Measurements from ENCODE around the gene SEM1.
"Not testable (repeated sequence)": the region's sequence is repeated elsewhere in the genome, so short reads cannot be mapped to it uniquely, and the experiment has no call there.

Gene SEM1

DNA sequence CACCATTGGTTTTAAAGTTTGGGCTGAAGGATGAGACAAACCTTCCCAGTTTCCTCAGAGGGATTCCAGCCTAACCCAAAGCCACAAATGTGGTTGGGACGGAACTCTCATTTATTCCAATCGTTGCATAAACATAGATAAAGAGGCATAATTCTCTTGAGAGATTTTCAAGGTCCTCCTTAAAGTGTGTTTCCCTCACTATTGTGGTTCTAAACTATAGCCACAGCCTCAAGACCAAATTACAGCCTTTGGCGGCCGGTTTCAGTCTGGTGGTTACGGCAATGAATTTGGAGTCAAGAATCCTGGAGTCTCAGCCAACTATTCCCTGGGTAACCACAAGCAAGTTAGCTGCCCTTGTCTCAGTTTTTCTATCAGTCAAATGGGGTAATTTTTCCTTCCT, 42.6 kb downstream of the SEM1 start:
- Histone ChIP-seq H3K9me3 (ENCODE audit: control insufficient read depth, low read length) (no peaks in the 10 kb centered on the region), H3K4me1 (ENCODE audit: control insufficient read depth, insufficient read depth, low read length) (no peaks in the 10 kb centered on the region)
- WGBS, 2 experiments = 85 to 96% methylated on average over 5 of the region's 5 CpGs

DNA sequence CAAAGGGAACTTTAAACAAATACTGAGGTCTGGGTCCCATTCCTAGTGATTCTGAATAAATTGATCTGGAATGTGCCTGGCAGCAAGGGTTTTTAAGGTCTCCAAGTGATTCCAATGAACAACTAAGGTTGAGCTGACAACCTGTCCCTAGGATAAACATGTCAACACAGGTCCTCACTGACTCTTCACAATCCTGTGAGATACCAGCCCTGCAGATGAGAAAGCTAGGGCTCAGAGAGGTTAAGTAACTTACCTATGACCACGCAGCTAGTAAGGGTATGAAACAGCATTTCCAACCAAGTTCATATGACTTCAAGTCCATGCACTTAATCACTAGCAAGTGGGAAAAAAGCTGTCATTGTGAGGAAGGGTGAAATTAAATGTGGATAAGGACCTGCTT, 44.0 kb downstream of the SEM1 start:
- Histone ChIP-seq H3K36me3 (ENCODE audit: control insufficient read depth, insufficient read depth, low read length) (no peaks in the 10 kb centered on the region), H3K9me3 (ENCODE audit: control insufficient read depth, low read length) (no peaks in the 10 kb centered on the region), H3K27ac (ENCODE audit: insufficient read depth, low read depth, low read length, poor library complexity, severe bottlenecking) (no peak overlapping the region), H3K27me3 (ENCODE audit: control insufficient read depth, insufficient read depth, low read length, poor library complexity, severe bottlenecking) (no peaks in the 10 kb centered on the region), H3K4me1 (ENCODE audit: control insufficient read depth, insufficient read depth, low read length) (no peaks in the 10 kb centered on the region), H3K4me3 (ENCODE audit: insufficient read depth, low read depth, low read length) (no peak overlapping the region)
- 88 to 94% methylated on average over 1 of the region's 1 CpG for WGBS, 2 experiments

More for the DNA sequence above, 42.6 kb downstream of the SEM1 start:
- Histone ChIP-seq H3K36me3 (ENCODE audit: control insufficient read depth, insufficient read depth, low read length) (no peaks in the 10 kb centered on the region), H3K27me3 (ENCODE audit: control insufficient read depth, insufficient read depth, low read length, poor library complexity, severe bottlenecking) (no peaks in the 10 kb centered on the region), H3K4me3 (ENCODE audit: insufficient read depth, low read depth, low read length) (no peak overlapping the region), H3K27ac (ENCODE audit: insufficient read depth, low read depth, low read length, poor library complexity, severe bottlenecking) (no peak overlapping the region)

DNA sequence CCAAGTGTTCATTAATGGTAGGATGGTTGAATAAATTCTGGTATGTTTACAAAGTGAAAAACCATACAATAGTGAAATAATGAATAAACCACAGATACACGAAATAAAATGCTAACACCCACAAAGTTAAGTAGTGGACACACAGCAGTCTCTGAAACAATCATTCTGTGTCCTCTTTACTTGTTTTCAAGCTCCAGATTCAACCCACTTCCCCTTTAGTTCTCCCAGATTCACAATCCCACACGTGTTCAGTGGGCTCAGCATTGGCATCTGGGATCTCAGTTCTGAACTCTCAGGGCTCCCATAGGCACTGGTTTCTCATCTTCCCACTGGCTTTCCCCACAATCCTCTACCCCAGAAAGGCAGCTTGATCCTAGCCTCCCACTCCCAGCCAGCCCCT, 44.9 kb downstream of the SEM1 start:
- H3K27ac ChIP-seq (ENCODE audit: insufficient read depth, low read depth, low read length, poor library complexity, severe bottlenecking) = no peak overlapping the region
- H3K27me3 ChIP-seq (ENCODE audit: control insufficient read depth, insufficient read depth, low read length, poor library complexity, severe bottlenecking) = no peaks in the 10 kb centered on the region
- H3K4me1 ChIP-seq (ENCODE audit: control insufficient read depth, insufficient read depth, low read length) = no peaks in the 10 kb centered on the region
- no peaks in the 10 kb centered on the region for H3K9me3 ChIP-seq (ENCODE audit: control insufficient read depth, low read length)
- no peaks in the 10 kb centered on the region for H3K36me3 ChIP-seq (ENCODE audit: control insufficient read depth, insufficient read depth, low read length)
- 88 to 91% methylated on average over 2 of the region's 2 CpGs for WGBS, 2 experiments
- no peak overlapping the region for H3K4me3 ChIP-seq (ENCODE audit: insufficient read depth, low read depth, low read length)

DNA sequence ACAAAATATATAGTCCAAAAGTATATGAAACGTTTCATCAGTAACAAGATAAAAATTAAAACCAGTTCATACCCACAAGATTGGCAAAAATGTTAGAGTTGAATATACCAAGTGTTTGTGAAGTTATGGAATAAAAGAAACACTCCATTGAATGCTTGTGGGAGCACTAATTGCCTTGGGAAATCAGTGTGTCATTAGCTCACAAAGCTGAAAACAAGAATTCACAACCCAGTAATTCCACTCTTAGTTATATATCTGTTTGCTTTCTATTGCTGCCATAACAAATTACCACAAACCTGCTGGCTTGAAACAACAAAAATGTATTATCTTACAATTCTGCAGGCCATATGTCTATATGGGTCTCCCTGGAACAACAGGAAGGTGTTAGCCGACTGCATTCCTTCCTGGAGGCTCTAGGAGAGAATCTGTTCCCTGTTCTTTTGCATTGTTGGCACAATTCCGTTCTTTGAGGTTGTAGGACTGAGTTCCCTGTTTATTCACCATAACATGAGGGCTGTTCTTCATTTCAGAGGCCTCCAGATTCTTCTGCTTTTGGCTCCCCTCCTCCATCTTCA, 45.7 kb downstream of the SEM1 start:
- Histone ChIP-seq H3K27ac (ENCODE audit: insufficient read depth, low read depth, low read length, poor library complexity, severe bottlenecking) (no peak overlapping the region), H3K4me1 (ENCODE audit: control insufficient read depth, insufficient read depth, low read length) (no peaks in the 10 kb centered on the region), H3K9me3 (ENCODE audit: control insufficient read depth, low read length) (no peaks in the 10 kb centered on the region), H3K27me3 (ENCODE audit: control insufficient read depth, insufficient read depth, low read length, poor library complexity, severe bottlenecking) (no peaks in the 10 kb centered on the region), H3K36me3 (ENCODE audit: control insufficient read depth, insufficient read depth, low read length) (no peaks in the 10 kb centered on the region), H3K4me3 (ENCODE audit: insufficient read depth, low read depth, low read length) (no peak overlapping the region)
- WGBS, 2 experiments = 87 to 94% methylated on average over 2 to 3 of the region's 3 CpGs

DNA sequence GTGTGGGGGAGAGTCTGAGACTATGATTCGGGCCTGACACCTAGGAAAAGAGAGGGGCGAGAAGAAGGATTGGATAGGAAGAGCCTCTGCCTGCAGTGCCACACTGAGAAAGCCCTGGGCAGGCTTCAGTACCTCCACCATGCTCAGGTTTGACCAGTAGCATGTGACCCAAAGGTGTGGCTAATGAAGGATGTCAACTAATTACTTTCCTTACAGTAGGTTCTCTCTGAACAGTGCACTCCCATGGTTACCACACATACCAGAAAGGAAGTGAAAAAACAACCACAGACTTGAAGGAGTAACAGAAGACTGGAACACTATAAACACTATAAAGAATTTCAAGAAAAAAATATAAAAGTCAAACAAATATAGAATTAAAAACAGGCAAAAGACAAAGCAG, 46.2 kb downstream of the SEM1 start:
- H3K27ac ChIP-seq (ENCODE audit: insufficient read depth, low read depth, low read length, poor library complexity, severe bottlenecking) = no peak overlapping the region
- peaks cover 3% of the 10 kb centered on the region for H3K4me1 ChIP-seq (ENCODE audit: control insufficient read depth, insufficient read depth, low read length)
- H3K36me3 ChIP-seq (ENCODE audit: control insufficient read depth, insufficient read depth, low read length) = no peaks in the 10 kb centered on the region
- H3K9me3 ChIP-seq (ENCODE audit: control insufficient read depth, low read length) = no peaks in the 10 kb centered on the region
- no peak overlapping the region for H3K4me3 ChIP-seq (ENCODE audit: insufficient read depth, low read depth, low read length)
- no peaks in the 10 kb centered on the region for H3K27me3 ChIP-seq (ENCODE audit: control insufficient read depth, insufficient read depth, low read length, poor library complexity, severe bottlenecking)
- 85 to 90% methylated on average over 2 of the region's 2 CpGs for WGBS, 2 experiments

DNA sequence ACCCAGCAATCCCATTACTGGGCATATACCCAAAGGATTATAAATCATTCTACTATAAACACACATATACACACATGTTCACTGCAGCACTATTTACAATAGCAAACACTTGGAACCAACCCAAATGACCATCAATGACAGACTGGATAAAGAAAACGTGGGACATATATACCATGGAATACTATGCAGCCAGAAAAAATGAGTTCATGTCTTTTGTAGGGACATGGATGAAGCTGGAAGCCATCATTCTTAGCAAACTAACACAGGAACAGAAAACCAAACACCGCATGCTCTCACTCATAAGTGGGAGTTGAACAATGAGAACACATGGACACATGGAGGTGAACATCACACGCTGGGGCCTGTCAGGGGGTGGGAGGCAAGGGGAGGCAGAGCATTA, 47.5 kb downstream of the SEM1 start:
- not testable (repeated sequence) for H3K27me3 ChIP-seq (ENCODE audit: control insufficient read depth, insufficient read depth, low read length, poor library complexity, severe bottlenecking); H3K9me3 ChIP-seq (ENCODE audit: control insufficient read depth, low read length); H3K4me3 ChIP-seq (ENCODE audit: insufficient read depth, low read depth, low read length); H3K27ac ChIP-seq (ENCODE audit: insufficient read depth, low read depth, low read length, poor library complexity, severe bottlenecking); H3K36me3 ChIP-seq (ENCODE audit: control insufficient read depth, insufficient read depth, low read length)
- H3K4me1 ChIP-seq (ENCODE audit: control insufficient read depth, insufficient read depth, low read length) = peaks cover 15% of the 10 kb centered on the region
- 95 to 97% methylated on average over 3 of the region's 3 CpGs for WGBS, 2 experiments

DNA sequence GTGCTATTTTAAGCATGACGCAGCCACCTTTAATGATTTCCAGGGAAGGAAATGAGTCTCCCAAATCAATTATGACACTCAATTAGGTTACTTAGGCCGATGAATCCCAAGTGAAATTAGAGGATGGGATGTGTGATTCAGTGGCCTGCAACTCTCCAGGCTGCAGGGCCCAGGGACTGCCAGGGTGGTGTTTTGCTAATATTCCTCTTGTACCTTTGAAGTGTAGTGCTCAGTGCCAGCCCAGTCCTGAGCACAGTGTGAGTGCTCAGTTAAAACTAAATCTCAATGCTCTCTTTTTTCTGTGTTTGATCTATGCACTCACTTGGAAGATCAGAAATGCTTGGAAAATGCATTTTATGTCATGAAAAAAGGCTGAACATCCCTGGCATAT, 51.6 kb downstream of the SEM1 start:
- Histone ChIP-seq H3K27ac (ENCODE audit: insufficient read depth, low read depth, low read length, poor library complexity, severe bottlenecking) (no peak overlapping the region), H3K27me3 (ENCODE audit: control insufficient read depth, insufficient read depth, low read length, poor library complexity, severe bottlenecking) (no peaks in the 10 kb centered on the region), H3K9me3 (ENCODE audit: control insufficient read depth, low read length) (no peaks in the 10 kb centered on the region), H3K4me1 (ENCODE audit: control insufficient read depth, insufficient read depth, low read length) (peaks cover 22% of the 10 kb centered on the region), H3K4me3 (ENCODE audit: insufficient read depth, low read depth, low read length) (no peak overlapping the region), H3K36me3 (ENCODE audit: control insufficient read depth, insufficient read depth, low read length) (no peaks in the 10 kb centered on the region)
- 6 to 14% methylated on average over 2 of the region's 2 CpGs for WGBS, 2 experiments

DNA sequence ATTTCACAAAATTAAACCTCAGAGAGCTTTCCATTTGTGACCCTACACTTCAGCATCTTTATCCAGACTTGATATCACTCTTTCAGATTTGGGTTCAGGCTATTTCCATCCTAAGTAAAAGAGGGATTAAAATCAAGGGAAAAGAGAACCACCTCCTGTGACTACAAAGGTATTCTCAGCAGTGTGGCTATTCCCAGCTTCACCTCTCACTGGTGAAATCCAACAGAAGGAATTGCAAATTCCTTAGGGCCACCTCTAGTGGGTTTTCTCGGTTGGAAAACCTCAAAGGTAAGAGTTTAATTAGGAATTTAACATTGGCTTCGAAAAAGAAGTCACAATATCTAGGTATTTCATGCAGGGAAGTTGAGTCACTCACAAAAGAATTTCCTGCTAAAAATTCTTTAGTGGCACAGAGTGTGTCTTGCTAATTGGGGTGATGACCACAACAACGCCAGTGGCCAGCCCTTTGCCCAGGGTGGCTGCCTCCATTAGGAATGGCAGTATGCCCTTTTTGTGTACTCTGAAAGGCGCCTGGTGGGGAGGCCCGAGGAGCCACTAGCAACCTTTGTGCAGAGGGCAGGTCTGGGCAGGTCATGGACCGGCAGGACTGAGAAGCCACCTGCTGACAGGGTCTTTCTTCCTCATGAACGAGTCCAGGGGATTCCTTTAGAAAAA, 52.2 kb downstream of the SEM1 start:
- WGBS, 2 experiments = 5 to 9% methylated on average over 7 of the region's 7 CpGs
- Histone ChIP-seq H3K4me3 (ENCODE audit: insufficient read depth, low read depth, low read length) (no peak overlapping the region), H3K27ac (ENCODE audit: insufficient read depth, low read depth, low read length, poor library complexity, severe bottlenecking) (peak overlapping the region; percentile 60), H3K9me3 (ENCODE audit: control insufficient read depth, low read length) (no peaks in the 10 kb centered on the region), H3K36me3 (ENCODE audit: control insufficient read depth, insufficient read depth, low read length) (no peaks in the 10 kb centered on the region), H3K27me3 (ENCODE audit: control insufficient read depth, insufficient read depth, low read length, poor library complexity, severe bottlenecking) (no peaks in the 10 kb centered on the region), H3K4me1 (ENCODE audit: control insufficient read depth, insufficient read depth, low read length) (peaks cover 22% of the 10 kb centered on the region)

DNA sequence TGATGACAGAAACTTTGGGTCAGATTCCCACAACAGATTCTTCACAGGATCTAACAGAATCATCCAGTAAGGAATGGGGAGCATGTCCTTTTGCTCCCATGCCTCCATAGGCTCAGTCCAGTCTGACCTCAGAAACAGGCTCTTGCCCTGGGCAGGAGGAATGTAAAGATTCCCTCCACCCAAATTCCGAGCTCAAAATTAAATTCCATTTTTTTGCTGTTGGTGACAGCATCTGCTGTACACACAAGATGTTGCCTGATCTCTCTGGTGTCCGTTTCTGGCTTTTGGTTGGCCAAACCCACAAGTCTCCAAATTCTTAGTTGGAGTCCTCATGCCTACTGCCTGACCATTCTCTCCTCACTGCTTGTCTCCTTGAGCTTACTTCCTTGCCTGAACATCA, 53.7 kb downstream of the SEM1 start:
- Histone ChIP-seq H3K4me1 (ENCODE audit: control insufficient read depth, insufficient read depth, low read length) (peaks cover 22% of the 10 kb centered on the region), H3K9me3 (ENCODE audit: control insufficient read depth, low read length) (no peaks in the 10 kb centered on the region), H3K27ac (ENCODE audit: insufficient read depth, low read depth, low read length, poor library complexity, severe bottlenecking) (no peak overlapping the region), H3K4me3 (ENCODE audit: insufficient read depth, low read depth, low read length) (no peak overlapping the region), H3K27me3 (ENCODE audit: control insufficient read depth, insufficient read depth, low read length, poor library complexity, severe bottlenecking) (no peaks in the 10 kb centered on the region), H3K36me3 (ENCODE audit: control insufficient read depth, insufficient read depth, low read length) (no peaks in the 10 kb centered on the region)
- WGBS, 2 experiments = 92 to 95% methylated on average over 2 of the region's 2 CpGs

DNA sequence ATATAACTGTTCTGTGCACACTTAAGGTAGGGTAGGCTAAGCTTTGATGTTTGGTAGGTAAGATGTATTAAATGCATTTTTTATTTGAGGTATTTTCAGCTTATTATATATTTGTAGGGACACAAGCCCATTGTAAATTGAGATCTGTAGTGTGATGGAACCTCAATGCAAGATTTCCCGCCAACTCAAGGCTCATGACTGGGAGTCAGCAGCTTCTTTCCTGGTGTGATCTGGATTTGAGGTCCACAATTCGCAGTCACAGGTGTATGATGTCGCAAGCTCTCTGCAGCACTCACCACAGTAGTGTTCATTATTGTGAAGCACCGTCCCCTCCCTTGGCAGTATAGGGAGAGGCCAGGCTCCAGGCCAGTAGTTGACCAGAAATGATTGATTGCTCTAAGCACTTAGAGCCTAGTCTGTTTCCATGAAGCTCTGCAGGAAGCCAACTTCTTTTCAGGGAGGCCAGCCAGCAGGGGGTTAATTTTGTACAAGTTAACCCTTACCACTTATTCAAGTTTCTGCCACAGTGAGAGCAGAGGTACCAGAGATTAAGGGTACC, 54.9 kb downstream of the SEM1 start:
- Histone ChIP-seq H3K27ac (ENCODE audit: insufficient read depth, low read depth, low read length, poor library complexity, severe bottlenecking) (no peak overlapping the region), H3K4me1 (ENCODE audit: control insufficient read depth, insufficient read depth, low read length) (peaks cover 22% of the 10 kb centered on the region), H3K27me3 (ENCODE audit: control insufficient read depth, insufficient read depth, low read length, poor library complexity, severe bottlenecking) (no peaks in the 10 kb centered on the region), H3K36me3 (ENCODE audit: control insufficient read depth, insufficient read depth, low read length) (no peaks in the 10 kb centered on the region), H3K4me3 (ENCODE audit: insufficient read depth, low read depth, low read length) (no peak overlapping the region), H3K9me3 (ENCODE audit: control insufficient read depth, low read length) (no peaks in the 10 kb centered on the region)
- 81 to 88% methylated on average over 4 of the region's 4 CpGs for WGBS, 2 experiments

Data from ectodermal cell (in vitro differentiated cells).